Nephron (organoid): Measurements from ENCODE around the gene ADAMTS6.
"Not testable (repeated sequence)": the region's sequence is repeated elsewhere in the genome, so short reads cannot be mapped to it uniquely, and the experiment has no call there.

Source experiments
- H3K27ac Mint-ChIP-seq, 3 experiments: 2 replicates each; pipeline ENCODE4 v1.8.0; 2020; ENCODE audit warnings: mixed read lengths in 3 of 3, mild to moderate bottlenecking in 2 of 3, moderate library complexity in 1 of 3
- H3K27me3 Mint-ChIP-seq: 2 replicates; pipeline ENCODE4 v1.8.0; 2021; ENCODE audit warnings: low read depth, mild to moderate bottlenecking, moderate library complexity, mixed read lengths
- H3K36me3 Mint-ChIP-seq: 2 replicates; pipeline ENCODE4 v1.8.0; 2020; ENCODE audit warnings: low read depth, mixed read lengths
- H3K4me1 Mint-ChIP-seq: 2 replicates; pipeline ENCODE4 v1.8.0; 2020; ENCODE audit warnings: mixed read lengths
- H3K4me3 Mint-ChIP-seq, 3 experiments: 2 replicates each; pipeline ENCODE4 v1.8.0; 2020; ENCODE audit warnings: mild to moderate bottlenecking in 3 of 3, mixed read lengths in 3 of 3, moderate library complexity in 2 of 3
- H3K9me3 Mint-ChIP-seq: 2 replicates; pipeline ENCODE4 v1.8.0; 2020; ENCODE audit warnings: mixed read lengths
- TF ChIP-seq, protein P1 (sequence below), 3 experiments: fragments of 200-600 bp; sonication (generic); IDR thresholded peaks; one replicate each; pipeline ENCODE4 v1.5.0; 2021; ENCODE audit warnings: antibody characterized with exemption in 3 of 3; ENCODE audit not compliant: unreplicated experiment in 3 of 3

The ADAMTS6 gene

DNA sequence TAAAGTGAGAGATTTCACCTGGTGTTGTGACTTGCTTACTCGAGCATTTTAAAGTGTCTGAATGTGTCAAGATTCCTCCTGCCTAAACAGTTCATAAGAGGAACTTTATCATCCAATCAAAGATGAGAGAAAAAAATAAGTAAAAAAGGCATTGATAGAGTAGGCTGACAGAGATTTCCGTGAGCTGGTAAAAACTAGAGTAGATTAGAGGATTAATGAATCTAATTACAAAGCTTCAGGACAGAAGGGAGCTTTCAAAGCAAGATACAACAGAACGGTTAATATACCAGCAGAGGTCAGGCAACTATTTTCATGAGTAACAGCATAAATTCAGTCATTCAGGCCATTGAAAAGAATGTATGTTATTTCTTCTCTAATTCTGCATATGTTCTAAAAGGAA is 91.5 kb downstream of the ADAMTS6 start:
- Mint-ChIP-seq H3K4me1 (peaks cover 9% of the 10 kb centered on the region), H3K36me3 (no peaks in the 10 kb centered on the region), H3K27me3 (no peaks in the 10 kb centered on the region), H3K9me3 (no peaks in the 10 kb centered on the region), H3K4me3 (no peak overlapping the region), H3K27ac (no peak overlapping the region)
- TF ChIP-seq, protein P1, sequence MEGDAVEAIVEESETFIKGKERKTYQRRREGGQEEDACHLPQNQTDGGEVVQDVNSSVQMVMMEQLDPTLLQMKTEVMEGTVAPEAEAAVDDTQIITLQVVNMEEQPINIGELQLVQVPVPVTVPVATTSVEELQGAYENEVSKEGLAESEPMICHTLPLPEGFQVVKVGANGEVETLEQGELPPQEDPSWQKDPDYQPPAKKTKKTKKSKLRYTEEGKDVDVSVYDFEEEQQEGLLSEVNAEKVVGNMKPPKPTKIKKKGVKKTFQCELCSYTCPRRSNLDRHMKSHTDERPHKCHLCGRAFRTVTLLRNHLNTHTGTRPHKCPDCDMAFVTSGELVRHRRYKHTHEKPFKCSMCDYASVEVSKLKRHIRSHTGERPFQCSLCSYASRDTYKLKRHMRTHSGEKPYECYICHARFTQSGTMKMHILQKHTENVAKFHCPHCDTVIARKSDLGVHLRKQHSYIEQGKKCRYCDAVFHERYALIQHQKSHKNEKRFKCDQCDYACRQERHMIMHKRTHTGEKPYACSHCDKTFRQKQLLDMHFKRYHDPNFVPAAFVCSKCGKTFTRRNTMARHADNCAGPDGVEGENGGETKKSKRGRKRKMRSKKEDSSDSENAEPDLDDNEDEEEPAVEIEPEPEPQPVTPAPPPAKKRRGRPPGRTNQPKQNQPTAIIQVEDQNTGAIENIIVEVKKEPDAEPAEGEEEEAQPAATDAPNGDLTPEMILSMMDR (IDR thresholded peaks at IDR 0.05; ENCODE audit: unreplicated experiment in 3 of 3) = no peak

DNA sequence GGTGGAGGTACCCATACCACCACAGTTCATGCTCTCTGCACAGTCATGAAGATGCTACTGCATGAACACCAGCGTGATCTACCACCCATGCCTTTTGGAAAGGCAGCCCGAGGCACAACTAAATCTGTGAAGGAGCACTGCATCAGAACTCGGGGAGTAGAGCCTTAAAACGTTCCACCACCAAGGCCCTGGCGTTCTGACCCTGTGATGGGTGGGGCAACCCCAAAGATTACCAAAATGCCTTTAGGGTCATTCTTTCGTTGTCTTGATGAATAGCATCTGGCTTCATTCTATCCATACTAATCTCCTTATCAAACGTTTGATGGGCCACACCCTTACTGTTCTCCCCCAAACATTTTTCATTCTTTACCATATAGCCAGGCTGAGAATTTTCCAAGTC is 97.9 kb downstream of the ADAMTS6 start:
- no peaks in the 10 kb centered on the region for H3K36me3 Mint-ChIP-seq

DNA sequence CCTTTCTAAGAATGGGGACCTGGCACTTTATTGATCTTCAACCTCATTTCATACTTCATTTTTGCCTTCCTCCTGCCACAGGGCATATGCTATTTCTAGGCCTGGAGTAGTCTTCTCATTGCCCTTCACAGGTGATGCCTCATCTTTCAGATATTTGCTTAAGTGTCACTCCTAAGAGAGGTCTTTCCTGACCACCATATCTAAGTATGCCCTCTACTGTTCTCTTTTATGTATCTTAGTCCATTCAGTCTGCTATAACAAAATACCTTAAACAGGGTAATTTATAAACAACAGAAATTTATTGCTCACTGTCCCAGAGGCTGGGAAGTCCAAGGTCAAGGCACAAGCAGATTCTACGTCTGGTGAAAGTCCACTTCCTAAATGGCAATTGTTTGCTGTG is 99.1 kb downstream of the ADAMTS6 start:
- H3K9me3 Mint-ChIP-seq = no peaks in the 10 kb centered on the region
- H3K27me3 Mint-ChIP-seq = no peaks in the 10 kb centered on the region
- H3K36me3 Mint-ChIP-seq = no peaks in the 10 kb centered on the region
- H3K4me1 Mint-ChIP-seq = no peaks in the 10 kb centered on the region
- H3K27ac Mint-ChIP-seq = no peak overlapping the region
- no peak overlapping the region for H3K4me3 Mint-ChIP-seq
- TF ChIP-seq, protein P1 (IDR thresholded peaks at IDR 0.05; ENCODE audit: unreplicated experiment in 3 of 3) = no peak

More for the DNA sequence above, 97.9 kb downstream of the ADAMTS6 start:
- Mint-ChIP-seq H3K4me3 (no peak overlapping the region), H3K9me3 (no peaks in the 10 kb centered on the region), H3K27me3 (no peaks in the 10 kb centered on the region), H3K27ac (no peak overlapping the region), H3K4me1 (no peaks in the 10 kb centered on the region)
- TF ChIP-seq, protein P1 (IDR thresholded peaks at IDR 0.05; ENCODE audit: unreplicated experiment in 3 of 3) = no peak

DNA sequence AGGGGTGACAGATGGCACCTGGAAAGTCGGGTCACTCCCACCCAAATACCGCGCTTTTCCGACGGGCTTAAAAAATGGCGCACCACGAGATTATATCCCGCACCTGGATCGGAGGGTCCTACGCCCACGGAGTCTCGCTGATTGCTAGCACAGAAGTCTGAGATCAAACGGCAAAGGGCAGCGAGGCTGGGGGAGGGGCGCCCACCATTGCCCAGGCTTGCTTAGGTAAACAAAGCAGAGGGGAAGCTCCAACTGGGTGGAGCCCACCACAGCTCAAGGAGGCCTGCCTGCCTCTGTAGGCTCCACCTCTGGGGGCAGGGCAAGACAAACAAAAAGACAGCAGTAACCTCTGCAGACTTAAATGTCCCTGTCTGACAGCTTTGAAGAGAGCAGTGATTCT is 111.2 kb downstream of the ADAMTS6 start:
- H3K27ac Mint-ChIP-seq, H3K27me3 Mint-ChIP-seq, H3K4me3 Mint-ChIP-seq, H3K9me3 Mint-ChIP-seq, H3K36me3 Mint-ChIP-seq: not testable (repeated sequence)
- H3K4me1 Mint-ChIP-seq = peaks cover 13% of the 10 kb centered on the region

DNA sequence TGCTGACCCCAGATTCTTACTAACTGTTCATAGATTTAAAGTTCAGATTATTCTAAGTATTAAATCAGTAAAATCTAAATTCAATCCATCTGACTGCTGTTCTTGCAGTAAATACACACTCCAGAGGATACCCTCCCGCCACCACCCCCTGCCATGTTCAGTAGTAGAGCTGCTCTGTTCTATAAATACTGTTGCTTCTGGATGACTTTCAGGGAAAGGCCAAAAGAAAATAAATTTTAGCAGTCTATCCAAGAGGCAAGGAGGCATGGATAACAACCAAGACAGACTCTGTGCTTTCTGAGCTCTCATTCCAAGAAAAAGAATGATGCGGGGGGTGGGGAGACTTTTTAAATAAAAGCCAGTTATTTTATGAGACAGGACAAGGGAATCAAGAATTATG is 115.1 kb downstream of the ADAMTS6 start:
- Mint-ChIP-seq H3K36me3 (no peaks in the 10 kb centered on the region), H3K4me1 (peaks cover 24% of the 10 kb centered on the region)

DNA sequence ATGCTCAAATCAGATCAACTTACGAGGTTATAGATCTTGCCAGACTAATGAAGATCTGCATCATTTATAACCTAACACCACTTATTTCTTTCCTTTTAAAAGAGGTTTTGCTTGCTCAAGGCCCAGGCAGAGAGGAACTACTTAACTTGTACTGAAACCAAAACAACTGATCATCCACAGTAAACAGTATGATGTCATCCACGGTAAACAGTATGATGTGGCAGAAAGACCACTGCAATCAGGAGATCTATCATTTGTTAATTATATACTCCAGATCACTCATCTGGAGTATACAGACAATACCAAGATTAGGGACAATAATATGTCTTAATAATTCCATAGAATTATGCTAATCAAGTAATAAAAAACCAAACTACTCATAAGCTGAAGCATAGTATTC is 116.8 kb downstream of the ADAMTS6 start:
- Mint-ChIP-seq H3K9me3 (no peaks in the 10 kb centered on the region), H3K27me3 (no peaks in the 10 kb centered on the region), H3K4me3 (no peak overlapping the region), H3K4me1 (peaks cover 24% of the 10 kb centered on the region), H3K27ac (peak overlapping the region in 1 of 3 experiments; percentile 32), H3K36me3 (no peaks in the 10 kb centered on the region)
- TF ChIP-seq, protein P1 (IDR thresholded peaks at IDR 0.05; ENCODE audit: unreplicated experiment in 3 of 3) = no peak

More for the DNA sequence above, 115.1 kb downstream of the ADAMTS6 start:
- Mint-ChIP-seq H3K27me3 (no peaks in the 10 kb centered on the region), H3K4me3 (no peak overlapping the region), H3K27ac (peak overlapping the region; percentile 27 to 67 (median 34)), H3K9me3 (peaks cover 4% of the 10 kb centered on the region)
- TF ChIP-seq, protein P1 (IDR thresholded peaks at IDR 0.05; ENCODE audit: unreplicated experiment in 3 of 3) = no peak
